Ishikawa (cell line): Measurements from ENCODE around the gene TSPAN5.

ENCODE experiments used
- EGR1 ChIP-seq: IDR thresholded peaks from 2 replicates; pipeline ENCODE4 v1.6.1; 2012
- FOXM1 ChIP-seq: IDR thresholded peaks from 2 replicates; pipeline ENCODE4 v1.6.1; 2012; ENCODE audit warnings: low read depth, borderline replicate concordance
- RAD21 ChIP-seq: IDR thresholded peaks from 2 replicates; pipeline ENCODE4 v1.6.1; 2012; ENCODE audit warnings: low read depth
- USF1 ChIP-seq: IDR thresholded peaks from 2 replicates; pipeline ENCODE4 v1.6.1; 2012

- TF ChIP-seq EGR1 = no peak
- TF ChIP-seq FOXM1 = no peak
- no peak for TF ChIP-seq USF1
- no peak for TF ChIP-seq RAD21
Measured at GRCh38 chr4:98586291-98586961, 72.0 kb downstream of the TSPAN5 start.
